MCF 10A (cell line): Measurements from ENCODE around the gene METAP1D. TPM values are rescaled to one million over a fixed set of nuclear protein-coding genes. Genes with fewer than 3 reads are reported as not detected.

Experiments
- BruUV-seq: library from RNA; stranded (reverse); fragments of 400-500 nt; replicated peaks from 2 replicates; lab custom pipeline; 2021; lab: Mats Ljungman, UMichigan
- CTCF ChIA-PET: fragments of 300-600 bp; sonication (Branson Sonifier 250); formaldehyde crosslinking; extraction: SDS; loops from one replicate; lab custom pipeline; 2021; ENCODE audit warnings: antibody characterized with exemption, inconsistent platforms; lab: Yijun Ruan, JAX
- POLR2A ChIA-PET: fragments of 300-600, 350-650 bp; sonication (Branson Sonifier 250); formaldehyde crosslinking; extraction: SDS; loops from one replicate; lab custom pipeline; 2020; ENCODE audit warnings: antibody characterized with exemption, inconsistent platforms; lab: Yijun Ruan, JAX
- DNase-seq: peaks from one replicate; pipeline ENCODE4 v3.0.0-alpha.2; 2018; ENCODE audit not compliant: unreplicated experiment
- H3K27ac Mint-ChIP-seq: one replicate; pipeline ENCODE4 v1.8.0; 2022; ENCODE audit warnings: mild to moderate bottlenecking, low read depth, mixed read lengths; ENCODE audit not compliant: unreplicated experiment
- H3K27me3 Mint-ChIP-seq: one replicate; pipeline ENCODE4 v1.8.0; 2022; ENCODE audit warnings: mixed read lengths; ENCODE audit not compliant: insufficient read depth, unreplicated experiment
- H3K36me3 Mint-ChIP-seq: one replicate; pipeline ENCODE4 v1.8.0; 2022; ENCODE audit warnings: mild to moderate bottlenecking, moderate library complexity, mixed read lengths; ENCODE audit not compliant: insufficient read depth, unreplicated experiment
- H3K4me1 Mint-ChIP-seq: one replicate; pipeline ENCODE4 v1.8.0; 2022; ENCODE audit warnings: mixed read lengths; ENCODE audit not compliant: insufficient read depth, unreplicated experiment
- H3K4me3 Mint-ChIP-seq: one replicate; pipeline ENCODE4 v1.8.0; 2022; ENCODE audit warnings: mild to moderate bottlenecking, moderate library complexity, mixed read lengths; ENCODE audit not compliant: unreplicated experiment
- H3K9me3 Mint-ChIP-seq: one replicate; pipeline ENCODE4 v1.8.0; 2022; ENCODE audit warnings: mixed read lengths; ENCODE audit not compliant: unreplicated experiment
- intact Hi-C: fragments of 100-400 bp; cut with micrococcal nuclease; formaldehyde crosslinking; loops from 2 replicates; pipeline ENCODE4 v1.14.1; 2022
- total RNA-seq: library from RNA; stranded (reverse); gene quantifications from 2 replicates; pipeline ENCODE4 v1.2.3, GENCODE V29; 2022
- TF ChIP-seq, protein P1 (sequence below): fragments of 200-600 bp; IDR thresholded peaks from one replicate; pipeline ENCODE4 v1.8.0; 2022; ENCODE audit warnings: antibody characterized with exemption, mild to moderate bottlenecking; ENCODE audit not compliant: unreplicated experiment

METAP1D gene
- total RNA-seq, 1 experiment from 2014 or later: 9.3 TPM

DNA sequence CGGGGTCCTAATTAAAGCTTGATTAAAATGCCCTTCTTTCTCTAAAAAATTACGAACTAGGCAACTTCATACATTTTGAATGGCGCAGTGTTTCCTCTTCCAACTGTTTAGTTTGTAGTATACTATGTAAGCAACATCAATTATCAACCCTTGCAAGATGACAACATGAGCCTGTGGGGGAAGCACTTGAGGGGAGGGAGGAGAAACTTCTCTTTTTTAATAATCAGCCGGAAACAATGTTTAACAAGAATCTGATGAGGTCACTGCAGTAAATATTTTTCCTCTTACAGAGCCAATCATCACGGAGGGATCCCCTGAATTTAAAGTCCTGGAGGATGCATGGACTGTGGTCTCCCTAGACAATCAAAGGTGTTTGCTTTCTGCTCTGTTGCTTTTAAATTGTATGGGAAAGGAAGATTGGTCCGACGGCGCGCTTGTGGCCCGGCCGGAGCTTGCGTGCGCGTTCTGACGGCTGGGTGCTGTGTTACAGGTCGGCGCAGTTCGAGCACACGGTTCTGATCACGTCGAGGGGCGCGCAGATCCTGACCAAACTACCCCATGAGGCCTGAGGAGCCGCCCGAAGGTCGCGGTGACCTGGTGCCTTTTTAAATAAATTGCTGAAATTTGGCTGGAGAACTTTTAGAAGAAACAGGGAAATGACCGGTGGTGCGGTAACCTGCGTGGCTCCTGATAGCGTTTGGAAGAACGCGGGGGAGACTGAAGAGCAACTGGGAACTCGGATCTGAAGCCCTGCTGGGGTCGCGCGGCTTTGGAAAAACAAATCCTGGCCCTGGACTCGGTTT, 80.3 kb downstream of the METAP1D start:
- no peaks in the 10 kb centered on the region for H3K36me3 Mint-ChIP-seq
- no peak overlapping the region for H3K4me3 Mint-ChIP-seq
- H3K27ac Mint-ChIP-seq: no peak overlapping the region
- intact Hi-C loops: no loop called here
- DNase-seq: no peak
- H3K9me3 Mint-ChIP-seq: no peaks in the 10 kb centered on the region
- TF ChIP-seq, protein P1, sequence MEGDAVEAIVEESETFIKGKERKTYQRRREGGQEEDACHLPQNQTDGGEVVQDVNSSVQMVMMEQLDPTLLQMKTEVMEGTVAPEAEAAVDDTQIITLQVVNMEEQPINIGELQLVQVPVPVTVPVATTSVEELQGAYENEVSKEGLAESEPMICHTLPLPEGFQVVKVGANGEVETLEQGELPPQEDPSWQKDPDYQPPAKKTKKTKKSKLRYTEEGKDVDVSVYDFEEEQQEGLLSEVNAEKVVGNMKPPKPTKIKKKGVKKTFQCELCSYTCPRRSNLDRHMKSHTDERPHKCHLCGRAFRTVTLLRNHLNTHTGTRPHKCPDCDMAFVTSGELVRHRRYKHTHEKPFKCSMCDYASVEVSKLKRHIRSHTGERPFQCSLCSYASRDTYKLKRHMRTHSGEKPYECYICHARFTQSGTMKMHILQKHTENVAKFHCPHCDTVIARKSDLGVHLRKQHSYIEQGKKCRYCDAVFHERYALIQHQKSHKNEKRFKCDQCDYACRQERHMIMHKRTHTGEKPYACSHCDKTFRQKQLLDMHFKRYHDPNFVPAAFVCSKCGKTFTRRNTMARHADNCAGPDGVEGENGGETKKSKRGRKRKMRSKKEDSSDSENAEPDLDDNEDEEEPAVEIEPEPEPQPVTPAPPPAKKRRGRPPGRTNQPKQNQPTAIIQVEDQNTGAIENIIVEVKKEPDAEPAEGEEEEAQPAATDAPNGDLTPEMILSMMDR: no peak
- BruUV-seq: no TSS peak
- CTCF ChIA-PET: no interaction called here
- no peaks in the 10 kb centered on the region for H3K27me3 Mint-ChIP-seq
- POLR2A ChIA-PET: no interaction called here
- no peaks in the 10 kb centered on the region for H3K4me1 Mint-ChIP-seq

DNA sequence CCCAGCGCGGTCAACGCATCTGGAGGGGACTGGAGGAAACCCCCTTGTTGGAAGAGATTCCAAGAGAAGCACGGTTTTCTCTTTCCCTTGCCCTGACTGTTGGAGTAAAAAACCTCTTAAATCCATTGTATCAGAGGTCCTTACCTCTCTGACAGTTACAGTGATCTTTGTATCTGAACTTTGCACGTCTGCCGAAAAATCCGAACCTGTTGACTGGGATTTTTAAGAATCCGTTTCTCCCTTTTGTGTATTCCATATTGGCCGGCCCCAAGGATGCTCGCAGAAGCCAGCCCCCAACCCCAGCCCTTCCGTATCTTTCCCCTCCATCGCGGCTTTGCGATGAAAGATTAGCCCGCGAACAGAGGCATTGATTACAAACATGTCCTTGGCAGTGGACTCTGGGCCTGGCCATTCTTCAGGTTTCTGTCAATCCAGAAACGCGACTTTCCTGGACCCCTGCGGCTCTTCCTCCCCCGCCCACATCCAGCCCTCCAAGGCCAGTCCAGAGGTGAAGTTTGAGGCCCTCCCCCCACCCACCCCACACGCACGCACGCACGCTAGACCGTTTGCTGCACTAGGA, 81.0 kb downstream of the METAP1D start:
- Mint-ChIP-seq H3K27ac (no peak overlapping the region), H3K27me3 (no peaks in the 10 kb centered on the region)

DNA sequence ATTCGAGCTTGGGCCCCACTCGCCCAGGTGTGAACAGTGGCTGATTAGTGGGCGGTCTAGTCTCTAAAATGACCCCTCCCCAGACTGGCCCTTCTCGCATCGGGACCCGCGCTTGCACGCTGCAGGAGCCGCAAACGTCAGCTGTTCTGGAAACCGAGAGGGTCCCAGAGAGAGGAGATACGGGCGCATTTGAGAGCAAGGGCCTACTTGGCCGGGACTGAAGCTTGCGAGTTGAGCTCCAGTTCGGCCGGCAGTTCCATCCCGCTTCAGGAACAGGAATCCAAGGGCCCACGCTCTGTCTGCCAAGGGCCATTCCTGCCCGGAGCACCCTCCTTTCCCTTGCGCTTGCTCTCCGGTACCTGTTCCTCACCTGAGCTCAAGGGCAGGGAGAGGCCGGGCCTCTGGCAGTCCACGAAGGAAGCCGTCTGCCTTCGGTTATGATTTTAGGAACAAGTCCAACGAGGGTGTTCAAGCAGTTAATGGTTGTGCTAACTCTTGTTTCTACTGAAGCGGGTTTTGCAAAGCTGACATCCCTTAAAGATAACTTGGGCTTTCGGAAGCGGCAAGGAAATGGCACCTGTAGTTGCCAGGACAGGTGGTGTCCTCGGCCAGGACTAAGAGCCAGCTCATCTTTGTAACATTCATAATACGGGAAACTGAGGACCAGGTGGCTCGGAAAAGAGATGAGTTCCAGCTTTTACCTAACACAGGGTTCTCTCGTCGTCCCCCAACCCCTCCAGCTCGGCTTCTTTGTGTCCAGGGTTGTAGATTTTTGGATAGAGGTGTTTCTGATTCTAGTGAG, 81.7 kb downstream of the METAP1D start:
- Mint-ChIP-seq H3K27ac (no peak overlapping the region), H3K36me3 (no peaks in the 10 kb centered on the region), H3K4me1 (no peaks in the 10 kb centered on the region), H3K9me3 (no peaks in the 10 kb centered on the region), H3K4me3 (no peak overlapping the region), H3K27me3 (no peaks in the 10 kb centered on the region)
- POLR2A ChIA-PET: interaction anchor here (1.0 to 1.6 kb wide), 3 partner anchors 14 to 19 kb away, joined by 3 to 7 read pairs (median 3); no protein-coding TSS in a partner anchor
- DNase-seq: no peak
- TF ChIP-seq, protein P1: no peak
- no TSS peak for BruUV-seq
- intact Hi-C loops: no loop called here
- CTCF ChIA-PET: interaction anchor here (0.5 to 0.7 kb wide), 2 partner anchors 16 to 310 kb away, joined by 3 read pairs; no protein-coding TSS in a partner anchor

More for the DNA sequence above, 81.0 kb downstream of the METAP1D start:
- Mint-ChIP-seq H3K4me3 (no peak overlapping the region), H3K4me1 (no peaks in the 10 kb centered on the region), H3K36me3 (no peaks in the 10 kb centered on the region), H3K9me3 (no peaks in the 10 kb centered on the region)
- POLR2A ChIA-PET: interaction anchor here (1.0 kb wide), 1 partner anchor 18 kb away, joined by 3 read pairs; no protein-coding TSS in a partner anchor
- no TSS peak for BruUV-seq
- TF ChIP-seq, protein P1: no peak
- intact Hi-C loops: no loop called here
- DNase-seq: no peak
- CTCF ChIA-PET: no interaction called here
